Activated T-cell treated with anti-CD3 and anti-CD28 coated beads, Interleukin-2, amount 50 U/mL, for 72 hours (primary cell): ENCODE data around the gene FAM72A. TPM values are rescaled to one million over a fixed set of nuclear protein-coding genes. Genes with fewer than 3 reads are reported as not detected.
"Not testable (repeated sequence)": the region's sequence is repeated elsewhere in the genome, so short reads cannot be mapped to it uniquely, and the experiment has no call there.

Source experiments
- ATAC-seq, 2 donors: fragments of 150-1000 bp; cut with Tn5 transposase; replicated peaks in 1 of 2; 2 replicates each; pipeline ENCODE4 v1.10.0; 2021; ENCODE audit warnings: moderate library complexity in 2 of 2, mild to moderate bottlenecking in 1 of 2
- DNase-seq, 2 donors: peaks; one replicate each; pipeline ENCODE4 v3.0.0; 2021 to 2022; ENCODE audit warnings: mixed read lengths in 1 of 2
- H3K27ac Mint-ChIP-seq: one replicate; pipeline ENCODE4 v1.8.0; 2022; ENCODE audit warnings: mild to moderate bottlenecking, moderate library complexity, mixed read lengths
- H3K27me3 Mint-ChIP-seq: one replicate; pipeline ENCODE4 v1.8.0; 2022; ENCODE audit warnings: low read depth, mixed read lengths
- H3K36me3 Mint-ChIP-seq, 2 donors: one replicate each; pipeline ENCODE4 v1.8.0; 2022; ENCODE audit warnings: mixed read lengths in 2 of 2, mild to moderate bottlenecking in 1 of 2; ENCODE audit not compliant: insufficient read depth in 2 of 2
- H3K4me1 Mint-ChIP-seq: one replicate; pipeline ENCODE4 v1.8.0; 2022; ENCODE audit warnings: low read depth, mixed read lengths
- H3K4me3 Mint-ChIP-seq, 2 donors: one replicate each; pipeline ENCODE4 v1.8.0; 2022; ENCODE audit warnings: mild to moderate bottlenecking in 2 of 2, mixed read lengths in 2 of 2, moderate library complexity in 2 of 2
- H3K9me3 Mint-ChIP-seq, 2 donors: one replicate each; pipeline ENCODE4 v1.8.0; 2022; ENCODE audit warnings: mixed read lengths in 2 of 2
- total RNA-seq, 2 donors: library from RNA; stranded (reverse); gene quantifications; one replicate each; pipeline ENCODE4 v1.2.3, GENCODE V29; 2022

Gene FAM72A
- total RNA-seq: 10 to 100 TPM; 40.6 to 46.0 TPM

DNA sequence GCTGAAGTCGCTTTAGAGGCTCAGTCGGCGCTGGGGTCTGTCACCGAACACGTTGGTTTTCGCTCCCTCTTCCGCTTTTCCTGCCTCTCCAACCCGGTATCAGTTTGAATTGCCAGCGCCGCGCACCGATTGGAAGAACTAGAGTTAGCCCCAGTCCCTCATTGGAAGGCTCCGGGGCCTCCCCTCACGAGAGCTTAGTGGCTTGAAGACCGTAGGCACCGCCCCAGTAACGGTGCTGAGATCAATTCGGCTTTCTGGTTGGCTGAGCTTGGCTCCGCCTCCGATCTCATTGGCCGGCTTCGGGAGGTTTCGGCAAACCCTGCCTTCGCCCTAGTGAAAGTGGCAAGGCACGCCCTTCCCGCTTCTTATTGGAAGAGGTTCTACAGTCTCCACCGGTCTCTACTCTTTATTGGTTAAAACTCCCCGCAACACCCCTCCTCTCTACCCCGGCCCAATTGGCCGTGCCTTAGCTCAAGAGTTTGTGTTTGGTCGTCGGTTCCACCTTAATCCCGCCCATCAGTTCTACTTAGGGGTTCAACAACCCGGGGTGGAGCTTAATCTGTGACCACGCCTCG, at the start of gene FAM72A:
Gene FAM72A (minus strand): TSS at position 51 of the 575 bp plus-strand sequence. CDS start 814 bp downstream, outside the sequence.
- H3K4me1 Mint-ChIP-seq, H3K9me3 Mint-ChIP-seq, H3K27me3 Mint-ChIP-seq, H3K36me3 Mint-ChIP-seq: not testable (repeated sequence)
- ATAC-seq: peak; percentile 87 to 90
- DNase-seq: peak; percentile 93 to 97
- Mint-ChIP-seq H3K4me3 (peak within 1 kb of the TSS; percentile 81 to 89), H3K27ac (peak within 1 kb of the TSS; percentile 25)

- not testable (repeated sequence) for H3K36me3 Mint-ChIP-seq, H3K27me3 Mint-ChIP-seq, DNase-seq, H3K27ac Mint-ChIP-seq, H3K9me3 Mint-ChIP-seq, H3K4me3 Mint-ChIP-seq, H3K4me1 Mint-ChIP-seq
- ATAC-seq: peak; percentile 65 to 77
Measured at GRCh38 chr1:206250953-206251681, 48.5 kb upstream of the FAM72A start.

- H3K27ac Mint-ChIP-seq, DNase-seq, H3K4me1 Mint-ChIP-seq, H3K4me3 Mint-ChIP-seq, ATAC-seq, H3K9me3 Mint-ChIP-seq, H3K27me3 Mint-ChIP-seq, H3K36me3 Mint-ChIP-seq: not testable (repeated sequence)
Measured at GRCh38 chr1:206246129-206246886, 43.7 kb upstream of the FAM72A start.

DNA sequence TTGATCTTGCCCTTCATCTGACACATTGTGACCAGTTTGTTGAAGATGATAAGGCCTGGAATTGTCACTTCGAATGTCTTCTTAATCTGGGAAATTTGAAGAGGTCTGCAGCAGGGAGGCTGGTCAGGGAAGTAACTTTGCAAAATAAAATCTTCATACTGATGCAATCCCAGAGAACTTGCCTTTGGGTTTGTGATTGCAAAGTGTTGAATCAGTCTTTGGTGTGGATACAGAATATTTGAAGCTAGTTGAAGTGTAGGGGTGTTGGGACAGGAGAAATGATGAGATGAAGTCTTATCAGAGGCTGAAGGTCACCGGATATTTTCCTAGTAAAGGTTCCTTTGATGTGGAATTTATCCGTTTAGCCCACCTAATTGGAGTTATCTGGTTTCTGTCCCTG, 42.8 kb upstream of the FAM72A start:
- not testable (repeated sequence) for DNase-seq, H3K27me3 Mint-ChIP-seq, H3K9me3 Mint-ChIP-seq, H3K27ac Mint-ChIP-seq, H3K4me1 Mint-ChIP-seq, H3K36me3 Mint-ChIP-seq, H3K4me3 Mint-ChIP-seq, ATAC-seq

DNA sequence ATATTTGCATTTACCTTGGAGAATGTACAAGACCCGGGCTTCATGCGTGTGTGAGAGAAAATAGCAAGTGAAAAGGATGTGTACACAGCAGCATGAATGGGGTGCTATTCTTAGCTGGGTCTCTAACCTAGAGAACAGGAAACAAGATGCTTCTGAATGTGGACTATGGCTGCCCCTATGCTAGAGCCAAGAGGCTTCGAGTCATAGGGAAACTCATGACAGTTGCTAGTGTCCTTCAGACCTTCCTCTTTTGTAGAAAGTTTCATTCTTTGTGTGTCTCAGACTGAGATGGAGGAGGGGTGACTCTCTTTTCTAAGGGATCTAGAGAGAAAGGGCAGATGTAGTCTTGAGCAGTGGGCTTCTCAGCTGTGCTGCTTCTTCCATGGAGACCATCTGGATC, 40.7 kb upstream of the FAM72A start:
- not testable (repeated sequence) for H3K27ac Mint-ChIP-seq, H3K4me3 Mint-ChIP-seq, H3K27me3 Mint-ChIP-seq, H3K4me1 Mint-ChIP-seq, H3K36me3 Mint-ChIP-seq, H3K9me3 Mint-ChIP-seq
- DNase-seq (peak; percentile 9 to 29), ATAC-seq (peak; percentile 92 to 97)

DNA sequence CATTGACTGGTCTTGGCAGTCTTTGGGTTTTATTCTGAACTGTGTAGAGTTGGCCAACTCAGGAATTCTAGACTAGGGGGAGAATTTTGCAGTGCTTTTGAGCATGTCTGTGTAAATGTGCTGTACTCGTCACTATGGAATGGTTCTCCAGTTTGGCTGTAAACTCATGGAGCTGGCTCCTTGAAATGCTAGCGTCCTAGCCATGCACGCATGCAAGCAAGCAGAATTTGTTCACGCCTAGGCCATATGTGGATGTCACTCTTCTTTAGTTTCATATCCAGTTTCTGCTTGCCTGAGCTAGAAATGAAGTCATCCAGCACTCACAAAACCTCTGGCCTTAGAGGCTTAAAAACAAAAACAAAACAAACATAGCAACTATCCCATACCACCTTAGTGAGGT, 37.6 kb upstream of the FAM72A start:
- not testable (repeated sequence) for H3K4me3 Mint-ChIP-seq, DNase-seq, H3K36me3 Mint-ChIP-seq, H3K27ac Mint-ChIP-seq, H3K27me3 Mint-ChIP-seq, H3K4me1 Mint-ChIP-seq, H3K9me3 Mint-ChIP-seq
- ATAC-seq: peak; percentile 48 to 53

GRCh38 chr1:206235190-206235589, 32.6 kb upstream of the FAM72A start:
- ATAC-seq, H3K27me3 Mint-ChIP-seq, H3K9me3 Mint-ChIP-seq, H3K4me1 Mint-ChIP-seq, DNase-seq, H3K4me3 Mint-ChIP-seq, H3K36me3 Mint-ChIP-seq, H3K27ac Mint-ChIP-seq: not testable (repeated sequence)

DNA sequence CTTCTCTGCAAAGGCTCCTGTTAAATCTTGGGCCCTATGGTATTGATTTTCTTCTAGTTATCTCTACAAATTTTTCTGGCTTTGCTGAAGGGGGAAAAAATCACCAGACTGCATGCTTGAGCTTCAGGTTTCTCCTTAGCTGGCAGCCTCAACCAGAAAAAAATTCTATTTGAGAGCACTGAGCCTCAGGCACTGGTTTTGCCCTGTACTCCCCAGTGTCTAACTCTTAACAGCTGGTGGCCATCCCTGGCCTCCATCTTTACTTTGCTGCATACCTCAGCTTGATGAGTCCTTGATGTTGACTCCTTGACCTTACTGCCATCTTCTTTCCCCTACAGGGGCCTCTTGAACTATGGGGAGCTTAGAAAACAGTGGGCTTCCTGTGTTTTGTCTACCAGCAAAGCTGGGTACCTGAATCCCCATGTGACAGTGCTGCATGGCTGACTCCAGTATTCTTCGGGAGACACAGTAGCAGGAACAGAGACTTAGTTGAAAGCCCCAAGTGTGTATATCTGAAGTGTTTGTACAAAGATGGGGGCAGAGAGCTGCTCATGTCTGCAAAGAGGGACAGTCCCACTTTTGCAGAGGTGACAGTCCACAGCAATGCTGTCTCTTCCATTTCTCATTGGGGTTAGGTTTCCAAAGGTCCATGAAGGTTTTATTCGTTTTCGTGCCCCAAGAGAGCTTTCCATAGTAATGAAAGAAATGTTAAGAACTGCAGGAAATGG, 31.7 kb upstream of the FAM72A start:
- H3K36me3 Mint-ChIP-seq, H3K27ac Mint-ChIP-seq, H3K27me3 Mint-ChIP-seq, H3K4me1 Mint-ChIP-seq, ATAC-seq, H3K4me3 Mint-ChIP-seq, DNase-seq, H3K9me3 Mint-ChIP-seq: not testable (repeated sequence)

DNA sequence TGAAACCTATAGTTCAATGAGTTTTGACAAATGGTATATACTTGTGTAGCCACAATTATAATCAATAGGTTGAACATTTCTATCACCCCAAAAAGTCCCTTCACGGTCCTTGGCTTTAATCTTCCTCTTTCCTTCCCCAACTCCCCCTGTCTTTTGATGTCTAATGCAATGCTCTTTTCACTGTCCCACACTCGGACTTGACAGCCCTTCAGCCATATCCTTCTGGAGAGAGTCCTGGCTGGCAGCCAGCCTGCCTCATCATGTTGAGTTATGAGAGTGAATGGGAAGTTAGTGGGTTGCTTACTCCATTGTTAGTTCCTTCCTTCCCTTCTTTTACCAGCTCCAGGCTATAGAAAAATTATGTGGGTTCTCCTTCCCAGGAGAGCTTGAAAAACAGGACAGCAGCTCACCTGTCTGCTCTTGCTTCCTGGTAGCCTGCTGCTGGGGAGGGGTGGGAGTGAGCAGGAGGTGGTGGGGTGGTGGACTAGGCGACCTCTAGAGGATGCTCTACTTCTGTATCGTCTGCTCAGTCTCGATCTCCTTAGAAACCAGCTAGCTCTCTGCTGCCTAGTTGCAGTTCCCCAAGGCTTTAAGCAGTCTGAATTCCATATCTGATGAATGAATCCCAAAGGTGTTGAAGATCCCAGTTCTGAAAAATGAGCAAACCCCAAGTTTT, 30.5 kb upstream of the FAM72A start:
- ATAC-seq: peak; percentile 34 to 62
- H3K27me3 Mint-ChIP-seq, H3K4me1 Mint-ChIP-seq, H3K36me3 Mint-ChIP-seq, H3K27ac Mint-ChIP-seq, H3K9me3 Mint-ChIP-seq, DNase-seq, H3K4me3 Mint-ChIP-seq: not testable (repeated sequence)

- not testable (repeated sequence) for H3K36me3 Mint-ChIP-seq, H3K27ac Mint-ChIP-seq, H3K4me1 Mint-ChIP-seq, H3K9me3 Mint-ChIP-seq, ATAC-seq, H3K4me3 Mint-ChIP-seq, H3K27me3 Mint-ChIP-seq, DNase-seq
Measured at GRCh38 chr1:206231989-206232388, 29.4 kb upstream of the FAM72A start.

GRCh38 chr1:206229286-206229685, 26.6 kb upstream of the FAM72A start:
- H3K27me3 Mint-ChIP-seq, ATAC-seq, H3K36me3 Mint-ChIP-seq, H3K4me1 Mint-ChIP-seq, DNase-seq, H3K4me3 Mint-ChIP-seq, H3K9me3 Mint-ChIP-seq, H3K27ac Mint-ChIP-seq: not testable (repeated sequence)

DNA sequence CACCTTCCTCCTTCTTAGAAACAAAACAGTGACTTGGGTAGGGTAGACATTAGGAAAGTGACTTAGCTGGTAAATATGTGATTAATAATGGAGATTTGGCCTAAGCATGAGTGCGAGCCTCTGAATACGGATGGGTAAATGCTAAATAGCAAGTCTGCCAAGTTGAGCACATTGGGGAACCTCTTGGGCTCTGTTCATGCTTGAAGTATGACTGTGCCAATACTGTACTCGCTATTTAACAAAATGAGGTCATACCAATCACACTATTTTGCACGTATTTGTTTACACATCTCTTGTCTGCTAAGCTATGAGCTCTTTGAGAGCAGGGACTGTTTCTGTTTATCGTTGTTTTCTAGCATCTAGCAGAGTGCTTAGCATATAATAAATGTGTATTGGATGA, 24.2 kb upstream of the FAM72A start:
- not testable (repeated sequence) for H3K9me3 Mint-ChIP-seq, H3K27me3 Mint-ChIP-seq, H3K4me3 Mint-ChIP-seq, H3K4me1 Mint-ChIP-seq, DNase-seq, H3K27ac Mint-ChIP-seq, H3K36me3 Mint-ChIP-seq, ATAC-seq

DNA sequence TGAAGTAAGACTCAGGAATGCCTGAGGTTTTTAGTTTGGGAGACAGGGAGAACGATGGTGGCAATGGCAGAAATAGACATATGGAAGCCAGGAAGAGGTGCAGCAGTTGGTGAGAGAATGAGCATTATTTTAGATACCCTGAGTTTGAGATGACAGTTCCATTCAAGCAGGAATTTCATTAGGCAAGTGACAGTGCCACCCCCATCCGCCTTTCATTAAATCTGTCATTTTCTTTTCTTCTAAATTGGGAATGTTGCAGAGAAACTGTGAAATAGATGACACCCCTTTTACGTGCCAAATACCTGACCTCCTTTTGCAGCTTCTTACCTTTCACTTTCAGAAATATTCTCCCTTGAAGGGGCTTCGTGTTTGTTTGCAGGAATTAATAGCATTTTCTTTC, 22.7 kb upstream of the FAM72A start:
- H3K27me3 Mint-ChIP-seq, DNase-seq, H3K36me3 Mint-ChIP-seq, H3K4me1 Mint-ChIP-seq, H3K9me3 Mint-ChIP-seq, H3K27ac Mint-ChIP-seq, H3K4me3 Mint-ChIP-seq, ATAC-seq: not testable (repeated sequence)
